NCI-H748 (cell line): ENCODE results near the gene LRRC1.

Experiments used
- DNase-seq: peaks from one replicate; lab custom pipeline; 2025; ENCODE audit not compliant: unreplicated experiment; lab: John Stamatoyannopoulos, UW

Gene LRRC1

DNA sequence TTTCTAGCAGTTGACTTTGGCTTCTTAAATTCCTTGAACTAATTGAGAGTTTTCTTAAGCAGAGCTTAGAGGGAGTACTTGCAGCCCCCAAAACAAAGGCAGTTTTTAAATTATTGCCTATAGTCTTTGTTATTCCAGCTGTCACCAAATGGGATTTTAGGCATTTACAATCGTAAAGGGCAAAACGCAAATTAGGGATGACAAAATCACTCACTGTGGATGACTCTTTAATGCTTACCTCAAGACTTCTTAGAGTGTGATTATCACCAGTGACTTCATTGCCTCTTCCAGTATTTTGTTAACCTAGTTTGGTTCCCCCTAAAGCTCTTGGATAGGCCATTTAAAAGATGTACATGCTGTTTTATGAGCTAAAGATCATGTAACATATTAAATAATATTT lies 126.8 kb downstream of the LRRC1 start:
- no peak for DNase-seq

DNA sequence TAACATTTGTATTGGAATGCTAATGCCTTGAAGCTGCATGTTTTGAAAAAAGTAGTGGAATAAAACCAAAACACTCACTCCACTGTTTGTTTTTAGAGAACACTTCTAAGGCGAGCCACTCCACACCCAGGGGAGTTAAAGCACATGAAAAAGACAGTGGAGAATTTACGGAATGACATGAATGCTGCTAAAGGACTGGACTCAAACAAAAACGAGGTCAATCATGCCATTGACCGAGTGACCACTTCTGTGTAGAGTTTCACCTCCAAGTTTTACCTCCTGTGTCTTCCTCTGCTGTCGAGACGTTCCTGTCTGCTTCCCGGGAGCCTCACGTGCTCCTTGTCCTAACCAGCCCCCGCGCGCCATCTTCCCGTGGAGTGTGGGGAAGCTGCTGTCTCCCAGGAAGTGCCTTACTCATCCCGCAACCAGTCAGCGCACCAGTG lies 127.8 kb downstream of the LRRC1 start:
- DNase-seq, result no peak

DNA sequence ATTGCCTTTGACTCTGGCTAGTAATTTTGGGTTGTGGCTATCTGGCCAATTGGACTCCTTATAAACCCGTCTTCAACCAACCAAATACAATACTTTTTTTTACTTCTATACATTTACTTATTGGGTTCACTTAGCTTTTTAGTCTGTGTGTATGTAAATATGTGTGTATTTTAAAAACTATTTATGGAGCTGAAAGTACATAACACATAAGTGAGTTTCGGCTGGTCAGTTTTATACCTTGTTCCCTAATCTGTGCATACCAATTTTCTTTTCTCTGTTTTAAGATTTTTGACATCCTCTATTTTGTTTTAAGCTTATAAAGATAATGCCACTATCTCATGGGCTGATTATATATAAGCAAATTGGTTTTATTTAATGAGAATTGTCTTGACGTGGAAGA lies 129.5 kb downstream of the LRRC1 start:
- DNase-seq, result no peak

DNA sequence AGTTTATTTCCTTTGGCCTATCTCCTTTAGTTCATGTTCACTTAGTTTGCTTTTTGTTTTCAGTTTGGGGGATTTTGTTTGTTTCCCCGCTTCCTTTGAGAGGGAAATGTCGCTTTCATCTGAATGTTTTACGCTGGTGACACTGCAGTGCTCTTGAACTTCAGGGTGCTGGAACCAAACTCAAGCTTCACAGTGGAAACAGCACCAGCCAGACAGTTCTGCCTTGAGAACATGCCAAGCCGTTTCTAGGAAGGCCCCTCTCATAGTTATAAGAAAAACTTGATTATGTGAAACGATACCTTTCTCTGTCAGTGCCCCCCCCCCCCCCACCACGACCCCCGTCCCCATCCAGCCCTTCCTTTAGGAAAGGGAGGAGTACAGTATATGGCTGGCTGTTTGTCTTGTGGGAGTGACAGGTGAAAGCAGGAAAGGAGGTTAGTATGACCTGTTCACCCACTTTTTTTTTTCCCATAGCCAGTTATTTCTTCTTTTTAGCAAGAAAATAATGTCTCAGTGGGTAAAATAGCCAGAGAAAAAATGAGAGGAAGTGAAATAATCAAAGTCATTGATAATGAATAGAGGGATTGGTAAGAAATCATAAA lies 130.1 kb downstream of the LRRC1 start:
- no peak for DNase-seq

DNA sequence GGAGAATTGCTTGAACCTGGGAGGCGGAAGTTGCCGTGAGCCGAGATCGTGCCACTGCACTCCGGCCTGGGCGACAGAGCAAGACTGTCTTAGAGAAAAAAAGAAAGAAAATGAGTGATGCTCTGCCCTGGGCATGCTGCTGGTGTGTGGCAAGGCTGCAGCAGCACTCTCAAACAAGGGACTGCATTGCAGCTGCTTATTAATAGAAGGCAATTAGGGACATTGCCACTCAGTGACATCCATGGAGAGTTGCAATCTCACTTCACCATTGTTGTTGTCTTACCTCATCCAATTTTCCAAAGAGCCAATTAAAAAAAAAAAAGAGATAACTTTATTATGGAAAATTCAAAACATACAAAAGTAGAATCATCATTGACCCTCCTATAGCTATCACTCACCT lies 131.1 kb downstream of the LRRC1 start:
- DNase-seq, result peak; percentile 76

DNA sequence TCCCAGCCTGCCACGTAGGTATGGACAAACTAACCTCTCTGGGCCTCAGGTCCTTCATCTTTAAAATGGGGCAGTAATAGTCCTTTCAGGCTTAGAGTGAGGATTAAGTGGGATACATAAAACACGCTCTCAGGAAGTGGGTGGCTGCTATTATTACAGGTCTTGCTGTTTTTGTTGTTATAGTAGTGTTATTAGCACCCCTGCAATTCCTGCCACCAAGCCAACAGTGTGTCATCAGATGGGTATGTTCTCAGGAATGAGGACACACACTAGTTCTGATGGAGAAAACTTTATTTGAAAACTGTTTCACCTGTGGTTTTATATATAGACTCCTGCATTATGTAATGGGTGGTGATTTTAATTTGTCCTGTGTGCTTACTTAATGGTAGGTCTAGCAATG lies 131.7 kb downstream of the LRRC1 start:
- peak; percentile 65 for DNase-seq

DNA sequence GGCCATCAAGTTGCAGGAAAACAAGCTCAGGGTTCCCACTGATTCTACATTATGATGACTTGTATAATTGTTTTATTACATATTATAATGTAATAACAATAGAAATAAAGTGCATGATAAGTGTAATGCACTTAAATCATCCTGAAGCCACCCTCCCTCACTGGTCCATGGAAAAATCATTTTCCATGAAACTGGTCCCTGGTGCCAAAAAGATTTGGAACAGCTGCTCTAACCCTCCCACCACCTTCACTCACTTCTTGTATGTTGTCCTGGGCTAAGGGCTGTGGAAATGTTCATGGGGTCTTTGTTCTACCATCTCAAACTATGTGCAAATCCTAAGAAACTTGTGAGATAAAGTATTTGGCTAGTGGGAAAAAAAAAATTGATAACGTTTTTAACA lies 133.8 kb downstream of the LRRC1 start:
- no peak for DNase-seq

DNA sequence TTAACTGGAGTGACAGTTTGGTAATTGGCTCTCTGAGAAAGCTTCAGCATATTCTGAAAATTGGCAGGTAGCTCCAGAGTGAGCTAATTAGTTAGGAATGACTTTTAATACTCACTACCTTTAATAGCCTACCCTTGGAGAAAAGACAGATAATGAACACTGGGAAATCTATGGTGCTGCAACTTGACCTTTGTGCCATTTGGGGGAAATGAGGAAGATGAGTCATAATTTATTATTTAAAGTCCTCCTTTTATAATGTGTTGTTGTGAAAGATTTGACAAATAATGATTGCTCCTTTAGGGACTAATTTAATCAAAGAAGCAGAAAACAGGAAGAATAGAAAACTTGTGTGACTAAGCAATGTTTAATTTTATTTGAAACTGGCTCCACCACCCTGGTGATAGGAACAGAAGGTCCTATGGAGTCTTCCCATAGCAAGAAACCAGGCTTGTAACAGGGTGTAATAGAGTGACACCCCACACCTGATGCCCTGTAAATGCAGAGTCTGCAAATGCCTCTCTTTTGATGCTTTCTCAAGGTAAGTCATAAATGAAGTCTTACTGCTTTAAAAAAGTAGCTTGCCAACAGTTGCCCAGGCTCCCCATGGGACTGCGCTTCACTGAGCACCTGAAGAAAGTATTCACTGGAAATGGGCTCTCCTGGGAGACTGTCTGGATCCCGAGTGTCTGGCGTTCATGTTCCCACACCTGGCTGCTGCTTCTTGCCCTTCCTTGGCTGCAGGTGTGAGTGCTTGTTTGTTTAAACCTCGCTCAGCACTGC lies 134.4 kb downstream of the LRRC1 start:
- DNase-seq, result peak; percentile 37

DNA sequence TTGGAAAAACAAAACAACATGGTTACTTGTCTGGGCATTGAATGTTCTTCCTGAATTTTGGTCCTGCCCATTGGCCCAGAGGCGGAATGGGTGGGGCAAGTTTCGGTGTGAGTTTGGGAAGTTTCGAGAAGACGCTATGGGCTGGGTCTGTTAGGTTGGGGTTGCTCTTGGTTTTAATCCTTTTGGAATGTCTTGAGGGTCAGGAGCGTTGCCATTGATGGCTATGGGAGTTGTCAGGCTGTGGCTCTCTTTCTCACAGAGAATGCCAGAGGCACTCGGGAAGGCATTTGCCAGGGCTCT lies 135.0 kb downstream of the LRRC1 start:
- no peak for DNase-seq

DNA sequence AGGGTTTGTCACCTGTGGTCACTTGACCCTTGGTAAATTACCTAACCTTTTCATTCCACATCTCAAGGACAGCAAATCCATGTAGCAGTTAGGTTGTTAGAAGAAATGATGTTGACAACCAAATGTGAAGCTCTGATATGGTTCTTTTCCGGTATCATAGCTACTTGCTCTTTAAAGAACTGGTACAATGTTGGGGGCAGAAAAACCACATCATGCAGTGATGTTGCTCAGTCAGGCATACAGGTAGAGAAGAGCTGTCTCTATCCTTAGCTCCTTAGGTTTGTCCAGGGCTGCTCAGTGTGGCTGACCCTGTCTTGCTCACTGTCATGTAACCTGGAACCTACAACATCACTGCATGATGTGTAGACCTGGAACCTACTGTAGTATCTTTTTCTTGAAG lies 135.5 kb downstream of the LRRC1 start:
- no peak for DNase-seq

DNA sequence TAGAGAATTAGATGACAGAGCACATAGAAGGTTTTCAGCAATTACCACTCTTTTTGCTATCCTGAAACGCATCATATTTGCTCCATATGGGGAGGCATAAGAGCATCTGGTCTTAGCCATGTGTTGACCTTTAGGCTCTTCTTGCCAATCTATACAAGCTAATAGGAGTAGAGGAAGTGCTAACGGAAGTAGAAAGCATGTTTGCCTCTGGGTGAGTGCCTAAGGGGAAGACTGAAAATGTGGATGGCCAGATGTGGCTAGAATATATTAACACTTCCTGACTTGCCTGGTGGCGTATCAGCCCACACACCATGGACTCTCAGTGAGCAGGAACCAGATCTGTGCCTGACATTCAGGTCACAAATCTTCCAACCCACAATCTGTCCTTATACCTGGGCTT lies 136.3 kb downstream of the LRRC1 start:
- DNase-seq, result no peak

DNA sequence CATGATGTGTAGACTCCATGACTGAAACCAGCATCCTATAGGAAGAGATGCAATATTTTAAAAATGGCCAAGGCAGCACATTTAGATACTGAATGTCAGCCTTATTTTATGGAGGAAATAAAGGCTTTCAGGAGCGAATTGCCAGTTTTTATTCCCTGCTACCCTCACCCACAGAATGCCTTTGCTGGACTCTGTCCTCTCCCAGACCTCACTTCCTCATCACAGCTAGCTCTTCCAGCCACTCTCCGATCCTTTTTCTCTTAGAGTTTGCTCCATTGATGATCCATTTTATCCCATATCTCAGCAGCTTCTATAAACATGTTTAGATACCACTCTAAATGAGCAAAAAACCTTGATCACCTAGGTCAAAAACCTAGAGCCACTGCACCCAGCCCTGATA lies 137.7 kb downstream of the LRRC1 start:
- DNase-seq, result no peak

DNA sequence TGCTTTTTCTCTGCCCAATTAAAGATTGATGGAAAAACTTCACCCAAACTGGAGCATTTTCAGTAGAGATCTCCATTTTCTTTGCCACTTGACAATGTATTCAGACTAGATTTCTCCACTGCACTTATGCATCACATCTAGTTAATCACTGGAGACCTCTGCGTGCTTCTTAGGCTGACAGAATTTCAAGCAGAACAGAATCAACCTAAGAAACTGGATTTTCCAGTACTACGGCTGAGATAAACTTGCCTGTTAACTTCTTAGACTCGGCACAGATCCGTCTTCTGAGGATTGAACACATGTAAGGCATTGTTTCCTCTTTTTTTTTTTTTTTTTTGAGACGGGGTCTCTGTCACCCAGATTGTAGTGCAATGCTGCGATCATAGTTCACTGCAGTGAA lies 139.2 kb downstream of the LRRC1 start:
- DNase-seq, result no peak

DNA sequence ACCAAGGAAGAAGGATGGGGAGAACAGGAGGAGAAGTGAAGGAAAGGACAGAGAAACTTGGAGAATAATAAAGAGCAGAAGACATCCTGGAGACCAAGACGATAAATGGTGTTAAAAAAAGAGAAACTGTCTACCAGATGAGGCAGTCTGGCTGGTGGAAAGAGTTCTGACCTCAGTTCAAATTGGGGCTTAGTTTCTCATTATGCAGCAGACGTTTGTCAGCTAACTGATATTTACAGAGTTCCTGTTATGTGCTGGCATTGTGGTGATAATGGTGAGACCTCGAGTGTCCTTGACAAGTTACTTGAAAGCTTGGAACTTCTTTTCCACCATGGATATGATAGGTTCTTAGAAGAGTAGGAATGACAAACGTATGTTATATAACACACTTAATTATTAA lies 142.7 kb downstream of the LRRC1 start:
- no peak for DNase-seq

DNA sequence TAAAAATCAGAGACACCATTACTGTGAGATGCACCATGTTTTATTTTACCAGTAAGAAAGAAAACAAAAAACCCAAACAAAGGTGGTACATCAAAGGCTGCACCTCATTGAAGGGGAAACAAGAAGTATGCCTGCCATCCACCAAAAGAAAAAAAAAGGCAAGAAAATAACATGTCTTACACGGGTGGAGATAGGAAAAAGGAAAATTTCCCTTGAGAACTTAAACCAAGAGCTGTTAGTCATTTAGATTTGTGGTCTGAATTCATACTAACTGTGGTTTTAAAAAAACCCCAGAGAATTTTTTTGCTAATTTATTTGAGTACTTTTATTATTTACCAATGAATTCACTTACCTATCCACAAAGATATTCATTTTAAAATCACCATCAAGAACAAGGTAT lies 144.0 kb downstream of the LRRC1 start:
- no peak for DNase-seq

DNA sequence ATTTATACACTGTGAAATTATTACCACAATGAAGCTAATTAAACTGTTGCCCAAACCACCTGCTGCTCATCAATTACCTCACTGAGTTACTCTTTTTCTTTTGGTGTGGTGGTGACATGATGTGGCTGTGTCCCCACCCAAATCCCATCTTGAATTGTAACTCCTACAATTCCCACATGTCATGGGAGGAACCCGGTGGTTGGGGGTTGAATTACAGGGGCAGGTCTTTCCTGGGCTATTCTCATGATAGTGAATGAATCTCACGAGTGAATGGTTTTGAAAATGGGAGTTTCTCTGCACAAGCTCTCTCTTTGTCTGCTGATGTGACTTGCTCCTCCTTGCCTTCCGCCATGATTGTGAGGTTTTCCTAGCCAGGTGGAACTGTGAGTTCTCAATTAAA lies 145.0 kb downstream of the LRRC1 start:
- peak; percentile 44 for DNase-seq

DNA sequence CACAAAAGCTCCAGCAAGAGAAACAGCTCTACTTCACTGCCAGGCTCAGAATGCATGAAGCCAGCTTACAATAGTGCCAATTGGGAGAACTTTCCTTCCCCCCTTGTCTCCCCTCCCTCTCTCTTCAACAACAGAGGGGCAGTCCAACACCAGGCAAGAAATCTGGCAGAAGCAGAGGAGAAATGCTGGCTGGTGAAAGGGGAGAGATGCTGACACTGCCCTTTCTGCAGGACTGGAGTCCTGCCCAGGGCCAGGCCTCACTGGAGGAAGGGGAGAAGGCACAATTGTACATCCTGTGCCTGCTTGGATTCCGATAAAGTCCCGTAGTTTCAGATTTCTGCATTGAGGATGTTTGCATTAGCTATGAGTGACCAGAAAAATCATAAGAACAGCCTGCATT lies 148.6 kb downstream of the LRRC1 start:
- DNase-seq, result no peak

DNA sequence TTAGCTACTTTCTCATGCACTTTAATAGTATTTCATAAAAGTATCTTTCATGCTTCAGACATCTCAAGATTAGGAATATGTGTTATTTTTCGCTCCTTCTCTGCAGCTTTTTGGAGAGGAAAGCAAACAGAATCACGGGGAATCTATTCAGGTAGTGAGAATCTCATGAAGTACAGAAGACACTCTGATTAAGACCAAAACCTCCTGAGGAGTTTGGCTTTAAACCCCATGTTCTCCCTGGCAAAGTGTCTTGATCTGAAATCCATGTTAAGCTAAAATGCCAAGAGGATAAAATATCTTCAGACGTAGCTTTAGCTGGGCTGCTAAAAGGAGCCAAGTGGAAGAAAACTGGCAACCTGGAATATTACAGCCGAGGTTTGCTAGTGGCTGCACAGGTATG lies 149.3 kb downstream of the LRRC1 start:
- DNase-seq, result no peak

DNA sequence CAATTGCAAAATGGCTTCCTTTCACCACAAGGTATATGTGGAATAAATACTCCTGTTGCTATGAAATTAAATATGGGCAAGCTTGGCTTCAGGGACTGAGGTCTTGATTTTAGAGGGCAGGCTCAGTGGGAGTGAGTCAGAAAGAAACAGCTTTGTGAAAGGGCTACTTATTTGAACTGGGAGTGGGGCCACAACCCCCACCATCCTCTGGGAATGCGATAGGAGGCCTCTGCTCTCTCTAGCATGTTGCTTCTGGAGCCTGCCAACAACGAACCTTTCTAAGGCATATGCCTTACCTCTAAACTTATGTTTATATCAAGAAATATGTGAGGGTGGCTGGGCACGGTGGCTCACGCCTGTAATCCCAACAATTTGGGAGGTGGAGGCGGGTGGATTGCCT lies 149.7 kb downstream of the LRRC1 start:
- no peak for DNase-seq

DNA sequence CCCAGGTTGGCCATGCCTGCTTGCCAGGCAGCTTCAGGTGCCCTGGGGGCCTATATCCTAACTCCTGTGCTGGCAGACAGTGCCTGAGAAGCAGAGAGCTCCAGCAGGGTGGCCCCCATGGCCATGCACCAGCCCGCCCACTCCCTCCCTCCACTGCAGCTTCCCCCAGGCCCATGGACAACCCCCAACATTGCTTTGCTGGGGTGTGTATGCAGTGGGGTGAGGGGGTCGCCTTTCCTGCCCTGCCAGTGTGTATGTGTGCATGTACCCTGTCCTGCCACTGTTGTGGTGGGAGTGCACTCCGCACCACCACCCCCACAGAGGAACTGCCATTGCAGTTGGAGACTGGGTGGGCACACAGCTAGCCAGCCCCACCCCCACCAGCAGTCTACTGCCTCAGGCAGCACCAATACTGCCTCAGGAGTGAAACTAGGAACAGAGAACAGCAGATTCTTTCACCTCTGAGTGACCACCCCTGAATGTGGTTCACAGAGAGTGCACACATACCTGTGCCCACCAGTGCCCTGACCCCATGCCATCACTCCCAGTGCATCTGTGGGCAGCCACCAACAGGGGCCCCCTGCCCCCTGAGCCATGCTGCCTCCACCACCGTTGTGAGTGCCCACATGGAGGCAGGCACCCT lies 151.1 kb downstream of the LRRC1 start:
- no peak for DNase-seq

DNA sequence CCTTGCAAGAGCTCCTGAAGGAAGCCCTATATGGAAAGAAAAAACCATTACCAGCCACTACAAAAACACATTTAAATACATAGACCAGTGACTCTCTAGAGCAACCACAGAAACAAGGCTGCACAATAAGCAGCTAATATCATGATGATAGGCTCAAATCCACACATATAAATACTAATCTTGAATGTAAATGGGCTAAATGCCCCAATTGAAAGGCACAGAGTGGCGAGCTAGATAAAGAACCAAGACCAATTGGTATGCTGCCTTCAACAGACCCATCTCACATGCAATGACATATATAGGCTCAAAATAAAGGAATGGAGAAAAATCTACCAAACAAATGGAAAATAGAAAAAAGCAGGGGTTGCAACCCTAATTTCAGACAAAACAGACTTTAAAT lies 153.0 kb downstream of the LRRC1 start:
- no peak for DNase-seq

DNA sequence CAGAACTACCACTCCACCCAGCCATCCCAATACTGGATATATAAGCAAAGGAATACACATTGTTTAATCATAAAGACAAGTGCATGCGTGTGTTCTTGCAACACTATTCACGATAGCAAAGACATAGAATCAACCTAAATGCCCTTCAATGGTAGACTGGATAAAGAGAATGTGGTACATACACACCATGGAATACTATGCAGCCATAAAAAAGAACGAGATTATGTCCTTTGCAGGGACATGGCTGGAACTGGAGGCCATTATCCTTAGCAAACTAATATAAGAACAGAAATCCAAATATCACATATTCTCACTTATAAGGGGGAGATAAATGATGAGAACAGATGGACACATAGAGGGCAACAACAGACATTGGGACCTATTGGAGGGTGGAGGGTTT lies 156.6 kb downstream of the LRRC1 start:
- DNase-seq, result no peak
